ENCODE data around the gene CEP164. TPM values are rescaled to one million over a fixed set of nuclear protein-coding genes. Genes with fewer than 3 reads are reported as not detected.
A peak's percentile ranks its signal among the peaks of the same experiment; 100 is the strongest.

Gene CEP164
- total RNA-seq, 1 donor from 2014 or later, result 41.2 TPM

DNA sequence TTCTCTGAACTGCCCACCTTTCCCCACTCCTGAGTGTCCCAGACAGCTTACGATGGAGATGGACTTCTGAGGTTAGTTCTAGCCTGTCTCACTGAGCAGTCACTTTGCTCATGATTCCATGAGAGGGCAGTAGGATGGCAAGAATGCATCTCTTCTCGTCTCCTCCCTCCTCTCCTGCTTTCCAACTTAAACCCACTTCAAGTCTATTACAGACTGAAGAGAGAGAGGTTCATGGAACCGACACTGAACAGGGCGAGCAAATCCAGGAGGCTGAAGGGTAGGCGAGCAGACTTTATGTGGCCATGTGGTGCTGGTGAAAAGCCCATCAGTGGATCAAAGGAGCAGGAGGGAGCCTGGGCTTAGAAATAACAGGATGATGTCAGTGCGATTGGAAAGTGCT, 38.6 kb downstream of the CEP164 start:
- Mint-ChIP-seq H3K9me3 (no peaks in the 10 kb centered on the region), H3K27me3 (ENCODE audit: low read depth) (no peaks in the 10 kb centered on the region), H3K4me1 (no peaks in the 10 kb centered on the region), H3K36me3 (ENCODE audit: low read depth) (peaks cover 25% of the 10 kb centered on the region), H3K27ac (ENCODE audit: unreplicated experiment) (no peak overlapping the region), H3K4me3 (no peak overlapping the region)
- DNase-seq (ENCODE audit: low read depth, low spot score), result no peak
- TF ChIP-seq, protein P1, sequence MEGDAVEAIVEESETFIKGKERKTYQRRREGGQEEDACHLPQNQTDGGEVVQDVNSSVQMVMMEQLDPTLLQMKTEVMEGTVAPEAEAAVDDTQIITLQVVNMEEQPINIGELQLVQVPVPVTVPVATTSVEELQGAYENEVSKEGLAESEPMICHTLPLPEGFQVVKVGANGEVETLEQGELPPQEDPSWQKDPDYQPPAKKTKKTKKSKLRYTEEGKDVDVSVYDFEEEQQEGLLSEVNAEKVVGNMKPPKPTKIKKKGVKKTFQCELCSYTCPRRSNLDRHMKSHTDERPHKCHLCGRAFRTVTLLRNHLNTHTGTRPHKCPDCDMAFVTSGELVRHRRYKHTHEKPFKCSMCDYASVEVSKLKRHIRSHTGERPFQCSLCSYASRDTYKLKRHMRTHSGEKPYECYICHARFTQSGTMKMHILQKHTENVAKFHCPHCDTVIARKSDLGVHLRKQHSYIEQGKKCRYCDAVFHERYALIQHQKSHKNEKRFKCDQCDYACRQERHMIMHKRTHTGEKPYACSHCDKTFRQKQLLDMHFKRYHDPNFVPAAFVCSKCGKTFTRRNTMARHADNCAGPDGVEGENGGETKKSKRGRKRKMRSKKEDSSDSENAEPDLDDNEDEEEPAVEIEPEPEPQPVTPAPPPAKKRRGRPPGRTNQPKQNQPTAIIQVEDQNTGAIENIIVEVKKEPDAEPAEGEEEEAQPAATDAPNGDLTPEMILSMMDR (conservative IDR thresholded peaks at IDR 0.05), result no peak

- H3K36me3 Mint-ChIP-seq (ENCODE audit: low read depth), result peaks cover 21% of the 10 kb centered on the region
Measured at GRCh38 chr11:117366875-117367274, 39.2 kb downstream of the CEP164 start.

GRCh38 chr11:117369534-117369933, 41.9 kb downstream of the CEP164 start:
- no peak for DNase-seq (ENCODE audit: low read depth, low spot score)
- H3K4me3 Mint-ChIP-seq, result no peak overlapping the region
- H3K27ac Mint-ChIP-seq (ENCODE audit: unreplicated experiment), result no peak overlapping the region
- H3K9me3 Mint-ChIP-seq, result no peaks in the 10 kb centered on the region
- TF ChIP-seq, protein P1 (conservative IDR thresholded peaks at IDR 0.05), result no peak
- no peaks in the 10 kb centered on the region for H3K4me1 Mint-ChIP-seq
- peaks cover 16% of the 10 kb centered on the region for H3K36me3 Mint-ChIP-seq (ENCODE audit: low read depth)
- H3K27me3 Mint-ChIP-seq (ENCODE audit: low read depth), result no peaks in the 10 kb centered on the region

More at GRCh38 chr11:117366875-117367274, 39.2 kb downstream of the CEP164 start:
- DNase-seq (ENCODE audit: low read depth, low spot score), result no peak
- TF ChIP-seq, protein P1 (conservative IDR thresholded peaks at IDR 0.05), result no peak
- Mint-ChIP-seq H3K9me3 (no peaks in the 10 kb centered on the region), H3K27ac (ENCODE audit: unreplicated experiment) (no peak overlapping the region), H3K27me3 (ENCODE audit: low read depth) (no peaks in the 10 kb centered on the region), H3K4me1 (no peaks in the 10 kb centered on the region), H3K4me3 (no peak overlapping the region)

GRCh38 chr11:117371453-117371852, 43.8 kb downstream of the CEP164 start:
- H3K9me3 Mint-ChIP-seq, result no peaks in the 10 kb centered on the region
- no peaks in the 10 kb centered on the region for H3K27me3 Mint-ChIP-seq (ENCODE audit: low read depth)
- peaks cover 7% of the 10 kb centered on the region for H3K4me1 Mint-ChIP-seq
- TF ChIP-seq, protein P1 (conservative IDR thresholded peaks at IDR 0.05), result no peak
- H3K4me3 Mint-ChIP-seq, result no peak overlapping the region
- no peak overlapping the region for H3K27ac Mint-ChIP-seq (ENCODE audit: unreplicated experiment)
- peaks cover 21% of the 10 kb centered on the region for H3K36me3 Mint-ChIP-seq (ENCODE audit: low read depth)
- no peak for DNase-seq (ENCODE audit: low read depth, low spot score)

GRCh38 chr11:117374316-117375055, 46.8 kb downstream of the CEP164 start:
- H3K9me3 Mint-ChIP-seq, result no peaks in the 10 kb centered on the region
- TF ChIP-seq, protein P1 (conservative IDR thresholded peaks at IDR 0.05), result no peak
- peaks cover 21% of the 10 kb centered on the region for H3K36me3 Mint-ChIP-seq (ENCODE audit: low read depth)
- no peaks in the 10 kb centered on the region for H3K27me3 Mint-ChIP-seq (ENCODE audit: low read depth)
- no peak overlapping the region for H3K4me3 Mint-ChIP-seq
- peak overlapping the region; percentile 78 for H3K27ac Mint-ChIP-seq (ENCODE audit: unreplicated experiment)
- H3K4me1 Mint-ChIP-seq, result peaks cover 12% of the 10 kb centered on the region
- no peak for DNase-seq (ENCODE audit: low read depth, low spot score)

All from neural crest cell (in vitro differentiated cells).